Activated T-helper 2 cell treated with anti-CD3 and anti-CD28 coated beads, Interferon-gamma antibody, Interleukin-2, Interleukin-4, amounts not matched to agents 10 μg/mL and 5 μg/mL and 100 μg/mL, durations not matched to agents 14 hours and 24 hours and 36 hours (primary cell): ENCODE results near the gene PES1. TPM values are rescaled to one million over a fixed set of nuclear protein-coding genes. Genes with fewer than 3 reads are reported as not detected.

Source experiments
- DNase-seq: peaks from one replicate; pipeline ENCODE4 v3.0.0; 2021; ENCODE audit warnings: low spot score
- H3K27ac Mint-ChIP-seq: one replicate; pipeline ENCODE4 v1.8.0; 2021; ENCODE audit warnings: mixed read lengths
- H3K27me3 Mint-ChIP-seq: one replicate; pipeline ENCODE4 v1.8.0; 2021; ENCODE audit warnings: low read depth, mixed read lengths
- H3K36me3 Mint-ChIP-seq: one replicate; pipeline ENCODE4 v1.8.0; 2021; ENCODE audit warnings: low read depth, mixed read lengths
- H3K4me1 Mint-ChIP-seq: one replicate; pipeline ENCODE4 v1.8.0; 2021; ENCODE audit warnings: low read depth, mixed read lengths
- H3K4me3 Mint-ChIP-seq: one replicate; pipeline ENCODE4 v1.8.0; 2021; ENCODE audit warnings: low read depth, mild to moderate bottlenecking, moderate library complexity, mixed read lengths
- H3K9me3 Mint-ChIP-seq: one replicate; pipeline ENCODE4 v1.8.0; 2021; ENCODE audit warnings: mixed read lengths
- intact Hi-C: fragments of 100-400 bp; cut with micrococcal nuclease; formaldehyde crosslinking; loops from one replicate; pipeline ENCODE4 v1.15.1; 2023
- total RNA-seq: library from RNA; stranded (reverse); gene quantifications from 2 replicates; pipeline ENCODE4 v1.2.3, GENCODE V29; 2022

Gene PES1
- total RNA-seq, 1 donor from 2014 or later, result 129 TPM

DNA sequence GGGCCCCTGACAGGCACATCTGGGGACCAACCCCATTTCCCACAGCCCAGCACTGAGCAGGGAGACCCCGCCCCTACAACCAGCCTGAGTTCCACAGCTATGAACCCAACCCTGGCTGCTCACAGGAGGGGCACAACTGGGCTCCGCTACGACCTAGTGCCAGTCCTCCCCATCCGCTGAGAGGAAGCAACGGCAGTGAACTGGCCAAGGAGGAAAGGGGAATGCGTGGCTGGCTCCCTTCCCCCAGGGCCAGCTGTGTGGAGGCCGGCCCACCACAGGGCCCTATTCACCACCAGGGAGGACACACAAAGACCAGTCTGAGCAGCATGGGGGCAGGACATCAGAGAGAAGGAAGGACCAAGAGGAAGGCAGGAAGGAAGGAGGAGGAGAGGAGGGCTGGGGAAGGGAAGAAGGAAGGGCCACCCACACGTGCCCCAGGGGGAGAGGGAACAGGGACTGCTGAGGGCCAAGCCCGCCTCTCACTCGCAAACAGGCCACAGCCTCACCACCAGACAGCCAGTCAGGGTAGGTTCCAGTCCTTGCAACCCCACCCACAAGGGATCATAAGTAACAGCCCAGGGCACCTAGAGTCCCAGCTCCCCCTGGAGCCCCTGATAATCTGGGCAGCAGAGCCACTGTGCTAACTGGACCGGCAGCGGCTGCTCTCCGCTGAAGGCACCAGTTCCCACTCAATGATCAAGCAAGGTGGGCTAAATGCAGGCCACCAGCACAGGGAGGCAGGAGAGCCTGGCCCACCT lies 8.7 kb downstream of the PES1 start:
- H3K4me3 Mint-ChIP-seq, result no peak overlapping the region
- H3K27me3 Mint-ChIP-seq, result no peaks in the 10 kb centered on the region
- intact Hi-C loops, result no loop called here
- peaks cover 76% of the 10 kb centered on the region for H3K36me3 Mint-ChIP-seq
- H3K27ac Mint-ChIP-seq, result no peak overlapping the region
- H3K9me3 Mint-ChIP-seq, result no peaks in the 10 kb centered on the region
- H3K4me1 Mint-ChIP-seq, result no peaks in the 10 kb centered on the region
- DNase-seq, result no peak

DNA sequence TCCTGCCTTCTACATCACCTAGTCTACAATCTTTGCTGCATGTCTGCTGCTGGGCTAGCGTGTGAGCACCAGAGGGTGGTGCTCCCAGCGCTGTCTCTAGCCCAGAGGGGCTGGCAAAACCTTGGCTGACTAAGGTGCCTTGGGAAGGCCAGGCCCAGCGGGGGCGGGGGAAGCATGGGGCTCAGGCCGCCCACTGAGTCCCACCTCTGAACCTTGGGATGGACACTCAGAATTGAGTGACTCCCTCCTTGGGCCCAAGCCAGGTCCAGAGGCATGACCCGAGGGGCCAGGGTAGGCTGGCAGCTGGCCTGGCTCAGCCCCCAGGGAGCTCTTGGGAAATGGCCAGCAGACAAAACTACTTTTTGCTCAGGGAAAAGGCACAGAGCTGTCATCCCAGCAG lies 9.7 kb downstream of the PES1 start:
- Mint-ChIP-seq H3K36me3 (peaks cover 76% of the 10 kb centered on the region), H3K27ac (no peak overlapping the region), H3K4me1 (no peaks in the 10 kb centered on the region), H3K4me3 (no peak overlapping the region), H3K27me3 (no peaks in the 10 kb centered on the region), H3K9me3 (no peaks in the 10 kb centered on the region)
- intact Hi-C loops, result no loop called here
- no peak for DNase-seq

DNA sequence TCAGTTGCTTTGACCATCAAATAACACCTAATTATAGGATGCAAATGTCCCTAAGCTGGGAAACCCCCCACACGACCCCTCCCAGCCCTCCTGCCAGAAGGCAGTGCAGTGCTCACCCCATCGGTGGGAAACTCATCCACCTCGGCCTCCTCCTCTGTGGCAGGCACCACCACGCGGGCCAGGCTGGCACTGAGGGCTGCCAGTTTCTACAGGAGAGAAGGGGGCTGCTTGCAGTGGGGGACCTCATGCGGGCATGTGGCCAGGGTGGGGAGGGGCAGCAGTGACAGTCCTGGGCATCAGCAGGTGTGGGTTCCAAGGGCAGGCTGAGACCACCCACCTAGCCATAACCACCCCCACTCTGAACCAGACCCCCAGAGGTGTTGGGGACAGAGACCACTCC lies 10.8 kb downstream of the PES1 start:
- DNase-seq, result no peak
- H3K27me3 Mint-ChIP-seq, result no peaks in the 10 kb centered on the region
- intact Hi-C loops, result no loop called here
- H3K9me3 Mint-ChIP-seq, result no peaks in the 10 kb centered on the region
- no peak overlapping the region for H3K27ac Mint-ChIP-seq
- H3K4me3 Mint-ChIP-seq, result no peak overlapping the region
- H3K36me3 Mint-ChIP-seq, result peaks cover 76% of the 10 kb centered on the region
- no peaks in the 10 kb centered on the region for H3K4me1 Mint-ChIP-seq

DNA sequence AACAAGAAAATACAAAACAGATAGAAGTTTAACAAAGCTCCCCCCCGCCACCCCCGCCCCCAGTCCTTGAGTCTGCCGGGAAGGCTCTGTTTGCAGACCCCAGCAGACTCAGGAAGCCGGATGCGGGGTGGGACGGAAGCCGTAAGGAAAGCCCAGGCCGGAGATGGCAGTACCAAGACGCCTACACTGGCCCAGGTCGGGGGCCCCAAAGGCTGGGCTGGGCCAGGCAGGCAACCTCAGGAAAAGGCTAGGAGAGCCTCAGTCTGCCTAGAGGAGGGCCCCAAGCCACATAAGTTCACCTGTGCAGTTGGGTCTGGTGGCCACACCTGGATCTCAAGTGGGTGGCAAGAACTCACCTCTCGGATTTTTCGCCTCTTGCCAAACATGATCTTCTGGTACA lies 13.2 kb downstream of the PES1 start:
- Mint-ChIP-seq H3K9me3 (no peaks in the 10 kb centered on the region), H3K27me3 (peaks cover 4% of the 10 kb centered on the region), H3K27ac (no peak overlapping the region), H3K4me3 (no peak overlapping the region), H3K4me1 (no peaks in the 10 kb centered on the region), H3K36me3 (peaks cover 69% of the 10 kb centered on the region)
- no peak for DNase-seq
- intact Hi-C loops, result no loop called here

DNA sequence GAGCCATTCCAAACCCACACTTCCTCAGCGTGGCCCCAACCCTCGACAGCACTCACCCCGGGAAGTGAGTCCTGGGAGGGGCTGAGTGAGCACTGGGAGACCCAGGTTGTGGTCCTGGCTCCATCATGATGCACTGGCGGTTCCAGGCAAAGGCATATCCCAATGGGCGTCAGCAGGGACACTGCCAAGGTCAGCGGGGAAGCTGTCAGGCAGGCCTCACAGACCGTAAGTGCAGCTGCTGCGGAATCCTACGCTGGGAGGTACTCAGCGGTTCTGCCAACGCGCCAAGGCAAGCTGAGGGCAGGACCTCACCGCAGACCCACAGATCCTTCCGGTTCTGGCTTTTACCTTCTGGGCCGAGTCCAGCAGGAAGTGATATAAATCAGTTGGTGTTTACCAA lies 15.9 kb downstream of the PES1 start:
- intact Hi-C loops, result no loop called here
- Mint-ChIP-seq H3K36me3 (peaks cover 58% of the 10 kb centered on the region), H3K4me3 (no peak overlapping the region), H3K4me1 (no peaks in the 10 kb centered on the region), H3K9me3 (no peaks in the 10 kb centered on the region), H3K27ac (no peak overlapping the region), H3K27me3 (peaks cover 6% of the 10 kb centered on the region)
- no peak for DNase-seq

DNA sequence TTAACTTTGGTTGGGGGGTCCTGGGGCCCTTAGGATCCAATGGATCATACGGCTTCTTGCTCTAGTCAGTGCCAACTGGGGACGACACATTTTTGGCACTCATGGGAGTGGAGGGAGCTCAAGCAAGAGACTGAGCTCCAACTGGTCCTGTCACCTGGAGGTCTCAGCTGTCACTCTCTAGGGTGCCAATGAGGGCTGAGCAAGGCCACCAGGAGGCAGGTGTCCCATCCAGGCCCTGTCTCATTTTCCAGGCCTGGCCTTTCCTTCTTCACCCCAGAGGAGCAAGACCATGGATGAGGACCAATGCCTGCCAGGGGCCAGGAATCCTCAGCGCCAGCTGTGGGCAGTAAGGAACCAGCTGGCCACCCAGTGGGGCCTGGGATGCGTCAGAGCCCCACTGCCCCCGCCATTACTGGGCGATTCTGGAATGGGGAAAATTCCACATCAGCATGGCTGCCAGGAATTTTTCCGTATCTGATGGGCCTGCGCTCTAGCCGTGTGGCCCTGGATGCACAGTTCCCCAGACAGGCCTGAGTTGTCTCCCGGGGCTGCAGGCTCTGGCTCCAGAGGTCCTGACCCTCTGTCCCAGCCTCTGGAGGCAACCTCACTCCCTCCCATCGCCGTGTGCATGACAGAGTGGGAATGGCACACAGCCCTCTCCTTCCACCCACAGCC lies 16.6 kb downstream of the PES1 start:
- intact Hi-C loops, result no loop called here
- Mint-ChIP-seq H3K36me3 (peaks cover 51% of the 10 kb centered on the region), H3K4me3 (no peak overlapping the region), H3K9me3 (no peaks in the 10 kb centered on the region), H3K27ac (no peak overlapping the region), H3K27me3 (peaks cover 6% of the 10 kb centered on the region), H3K4me1 (no peaks in the 10 kb centered on the region)
- DNase-seq, result no peak

DNA sequence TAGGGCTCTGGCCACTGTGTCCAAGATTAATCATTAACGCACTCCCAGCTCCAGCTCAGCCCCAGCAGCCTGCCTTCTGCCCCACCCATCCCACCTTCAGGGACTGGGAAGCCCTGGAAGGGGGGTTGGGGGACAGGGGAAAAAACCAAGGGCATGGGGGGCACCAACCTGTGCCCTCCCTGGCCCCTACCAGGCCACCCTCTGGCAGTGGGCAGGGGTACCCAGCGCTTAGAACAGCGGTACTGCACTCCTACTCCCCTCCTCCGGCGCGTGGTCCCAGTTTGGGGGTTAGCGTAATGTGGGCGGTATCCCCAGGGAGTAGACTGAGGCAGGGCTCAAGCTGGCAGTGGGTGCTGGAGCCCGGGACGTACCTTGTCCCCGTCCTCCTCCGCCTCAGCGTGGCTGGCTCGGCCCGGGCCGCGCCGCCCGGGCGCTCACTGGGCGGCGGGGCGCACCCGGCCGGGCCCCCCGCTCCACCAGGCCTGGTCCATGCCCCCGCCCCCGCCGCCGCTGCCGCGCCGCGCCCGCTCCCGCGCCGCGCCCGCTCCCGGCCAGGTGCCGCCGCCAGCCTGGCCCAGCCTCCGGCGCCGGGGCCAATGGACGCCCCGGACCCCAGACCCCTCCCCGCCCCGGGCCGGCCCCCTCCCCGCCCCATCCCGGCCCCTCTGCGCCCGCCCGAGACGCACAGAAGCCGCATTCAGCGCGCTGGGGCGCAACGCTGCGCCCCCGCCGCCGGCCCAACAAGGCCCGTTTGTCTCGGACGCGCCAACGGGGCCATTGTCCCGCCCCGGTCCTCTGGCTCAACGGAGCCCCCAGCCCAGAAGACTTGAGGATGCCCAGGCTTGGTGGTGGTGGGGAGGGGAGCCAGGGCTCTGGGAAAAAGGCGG lies 17.4 kb downstream of the PES1 start, which contains the start of gene GAL3ST1:
Gene GAL3ST1 (minus strand): TSS at position 571 of the 887 bp plus-strand sequence. CDS start 17,273 bp downstream, outside the sequence.
- intact Hi-C loops, result no loop called here

DNA sequence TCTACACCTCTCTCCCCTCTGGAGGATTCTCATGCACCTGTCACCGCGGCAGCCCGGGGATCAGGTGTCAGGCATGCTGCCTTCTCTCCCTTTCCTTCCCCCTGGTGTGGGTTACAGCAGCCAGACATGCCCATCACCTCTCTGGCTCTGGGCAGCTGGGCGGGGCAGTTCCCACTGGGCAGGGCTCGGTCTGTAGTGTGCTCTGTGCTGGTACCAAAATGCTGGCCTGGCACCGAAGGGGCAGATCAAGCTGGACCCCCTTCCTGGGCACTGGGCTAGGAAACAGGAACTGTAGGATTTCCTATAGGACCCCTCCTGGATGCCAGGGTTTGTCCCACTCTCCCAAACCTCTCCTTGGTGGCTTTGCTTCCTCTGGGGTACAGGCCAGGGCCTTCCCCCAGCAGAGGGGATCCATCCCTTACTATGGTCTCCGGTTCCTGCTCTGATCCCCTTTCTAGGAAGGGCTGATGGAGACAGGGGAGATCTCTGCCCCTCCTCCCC lies 18.1 kb downstream of the PES1 start:
- H3K4me1 Mint-ChIP-seq, result no peaks in the 10 kb centered on the region
- intact Hi-C loops, result no loop called here
- peaks cover 36% of the 10 kb centered on the region for H3K36me3 Mint-ChIP-seq
- no peaks in the 10 kb centered on the region for H3K9me3 Mint-ChIP-seq
- no peak for DNase-seq
- H3K27ac Mint-ChIP-seq, result no peak overlapping the region
- peaks cover 6% of the 10 kb centered on the region for H3K27me3 Mint-ChIP-seq
- H3K4me3 Mint-ChIP-seq, result no peak overlapping the region

More for the DNA sequence above, 17.4 kb downstream of the PES1 start, which contains the start of gene GAL3ST1:
- Mint-ChIP-seq H3K4me3 (no peak within 1 kb of the TSS), H3K4me1 (no peaks in the 10 kb centered on the region), H3K9me3 (no peaks in the 10 kb centered on the region), H3K27ac (no peak within 1 kb of the TSS), H3K27me3 (peaks cover 6% of the 10 kb centered on the region), H3K36me3 (peaks cover 43% of the 10 kb centered on the region)
- DNase-seq, result no peak

DNA sequence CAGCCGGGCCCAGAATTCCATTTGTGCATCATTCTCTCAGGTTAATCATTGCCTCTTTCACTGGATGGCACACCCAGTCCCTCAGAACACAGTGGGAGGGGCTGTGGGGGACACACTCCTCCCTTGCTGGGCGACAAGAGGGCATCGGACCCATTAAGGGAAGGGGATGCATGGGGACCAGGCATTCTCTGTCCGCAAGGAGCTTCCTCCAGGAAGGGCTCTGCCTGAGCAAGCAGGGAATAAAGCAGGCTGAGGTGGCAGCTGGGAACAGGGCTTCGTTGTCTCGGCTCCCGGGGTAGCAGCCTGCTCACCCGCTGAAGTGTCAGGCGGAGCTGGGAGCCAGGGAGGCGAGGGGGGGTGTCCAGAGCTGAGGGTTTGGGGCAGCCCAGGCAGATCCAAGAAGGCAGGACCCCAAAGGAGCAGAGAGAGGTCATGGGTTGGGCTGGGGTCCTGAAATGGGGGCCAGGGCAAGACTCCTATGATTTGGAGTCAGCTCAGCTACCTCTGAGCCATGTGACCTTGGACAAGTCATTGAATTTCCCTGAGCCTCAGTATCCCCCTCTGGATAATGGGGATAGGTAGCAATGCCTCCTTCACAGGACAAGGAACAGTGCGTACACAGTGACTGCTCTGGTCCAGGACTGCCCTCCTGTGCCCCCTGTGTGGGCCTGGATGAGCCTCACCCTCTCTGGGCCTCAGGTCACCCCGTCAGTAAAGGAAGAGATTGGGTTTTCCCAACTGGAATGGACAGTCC lies 18.7 kb downstream of the PES1 start:
- Mint-ChIP-seq H3K27ac (no peak overlapping the region), H3K4me1 (no peaks in the 10 kb centered on the region), H3K4me3 (no peak overlapping the region), H3K27me3 (peaks cover 6% of the 10 kb centered on the region), H3K9me3 (no peaks in the 10 kb centered on the region), H3K36me3 (peaks cover 31% of the 10 kb centered on the region)
- no peak for DNase-seq
- intact Hi-C loops, result no loop called here

DNA sequence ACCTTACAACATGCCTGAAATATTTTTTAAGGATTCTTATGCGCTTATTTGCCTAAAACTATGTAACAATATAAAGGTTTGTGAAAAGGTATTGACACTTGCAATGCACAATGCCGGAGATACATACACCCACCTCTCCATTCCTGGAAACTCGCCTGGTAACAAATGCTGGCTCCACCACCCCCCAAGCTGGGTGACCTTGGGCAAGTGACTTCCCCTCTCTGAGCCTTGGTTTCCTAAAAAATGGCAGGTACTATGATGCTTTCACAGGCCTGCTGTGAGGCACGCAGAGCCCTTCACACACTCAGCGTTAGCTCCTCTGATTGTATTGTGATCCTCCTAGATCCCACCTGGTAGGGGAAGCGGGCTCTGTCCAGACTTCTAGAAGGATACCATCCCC lies 19.5 kb downstream of the PES1 start:
- no peaks in the 10 kb centered on the region for H3K9me3 Mint-ChIP-seq
- no peak for DNase-seq
- H3K27me3 Mint-ChIP-seq, result peaks cover 6% of the 10 kb centered on the region
- H3K4me1 Mint-ChIP-seq, result no peaks in the 10 kb centered on the region
- no peak overlapping the region for H3K27ac Mint-ChIP-seq
- peaks cover 23% of the 10 kb centered on the region for H3K36me3 Mint-ChIP-seq
- H3K4me3 Mint-ChIP-seq, result no peak overlapping the region
- intact Hi-C loops, result no loop called here

DNA sequence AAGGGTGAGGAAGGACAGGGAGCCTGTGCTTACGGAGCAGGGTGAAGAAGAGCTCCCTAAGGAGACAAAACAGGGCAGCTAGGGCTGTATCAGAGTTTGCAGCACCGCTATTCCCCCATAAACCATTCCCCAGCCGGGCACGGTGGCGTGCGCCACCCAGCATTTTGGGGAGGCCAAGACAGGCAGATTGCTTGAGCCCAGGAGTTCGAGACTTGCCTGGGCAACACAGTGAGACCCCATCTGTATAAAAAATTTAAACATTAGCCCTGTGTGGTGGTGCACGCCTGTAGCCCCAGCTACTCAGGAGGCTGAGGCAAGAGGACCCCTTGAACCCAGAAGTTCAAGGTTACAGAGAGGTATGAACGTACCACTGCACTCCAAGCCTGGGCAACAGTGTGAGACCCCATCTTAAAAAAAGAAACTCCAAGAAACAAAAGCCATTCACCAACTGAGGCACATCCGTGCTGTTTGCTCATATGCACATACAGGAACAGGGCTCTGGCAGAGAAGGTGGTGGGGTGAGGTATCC lies 22.0 kb downstream of the PES1 start:
- Mint-ChIP-seq H3K27me3 (peaks cover 6% of the 10 kb centered on the region), H3K4me1 (no peaks in the 10 kb centered on the region), H3K36me3 (no peaks in the 10 kb centered on the region), H3K9me3 (no peaks in the 10 kb centered on the region), H3K4me3 (no peak overlapping the region), H3K27ac (no peak overlapping the region)
- intact Hi-C loops, result no loop called here
- DNase-seq, result no peak
